ENCODE measurements around the gene ERVK3-1. TPM values are rescaled to one million over a fixed set of nuclear protein-coding genes. Genes with fewer than 3 reads are reported as not detected.

The ERVK3-1 gene
- total and polyA plus RNA-seq, 2 of the 8 experiments (the other 6 are each of a cell fraction or from before 2014, with no cell fraction given) = 29.9 to 31.5 TPM

DNA sequence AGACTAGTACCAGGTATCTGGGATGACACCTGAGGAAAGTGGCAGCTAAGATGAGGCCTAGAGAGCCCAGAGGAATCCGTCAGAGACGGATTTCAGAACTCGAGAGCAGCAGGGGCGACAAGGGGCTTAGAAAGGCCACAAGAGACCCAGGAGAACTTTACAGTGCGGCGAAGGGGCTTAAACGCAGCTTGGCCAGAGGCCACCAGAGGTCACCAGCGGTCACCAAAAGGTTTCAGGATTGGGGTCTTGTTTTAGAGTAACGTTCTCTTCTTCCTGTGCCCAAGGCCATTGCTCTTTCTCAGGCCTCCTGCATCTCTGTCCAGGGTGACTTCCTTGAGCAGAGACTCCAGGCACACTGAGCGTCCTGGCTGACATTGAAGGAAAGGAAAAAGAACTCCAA lies 23.8 kb downstream of the ERVK3-1 start (continued):
- TF ChIP-seq, protein P1, sequence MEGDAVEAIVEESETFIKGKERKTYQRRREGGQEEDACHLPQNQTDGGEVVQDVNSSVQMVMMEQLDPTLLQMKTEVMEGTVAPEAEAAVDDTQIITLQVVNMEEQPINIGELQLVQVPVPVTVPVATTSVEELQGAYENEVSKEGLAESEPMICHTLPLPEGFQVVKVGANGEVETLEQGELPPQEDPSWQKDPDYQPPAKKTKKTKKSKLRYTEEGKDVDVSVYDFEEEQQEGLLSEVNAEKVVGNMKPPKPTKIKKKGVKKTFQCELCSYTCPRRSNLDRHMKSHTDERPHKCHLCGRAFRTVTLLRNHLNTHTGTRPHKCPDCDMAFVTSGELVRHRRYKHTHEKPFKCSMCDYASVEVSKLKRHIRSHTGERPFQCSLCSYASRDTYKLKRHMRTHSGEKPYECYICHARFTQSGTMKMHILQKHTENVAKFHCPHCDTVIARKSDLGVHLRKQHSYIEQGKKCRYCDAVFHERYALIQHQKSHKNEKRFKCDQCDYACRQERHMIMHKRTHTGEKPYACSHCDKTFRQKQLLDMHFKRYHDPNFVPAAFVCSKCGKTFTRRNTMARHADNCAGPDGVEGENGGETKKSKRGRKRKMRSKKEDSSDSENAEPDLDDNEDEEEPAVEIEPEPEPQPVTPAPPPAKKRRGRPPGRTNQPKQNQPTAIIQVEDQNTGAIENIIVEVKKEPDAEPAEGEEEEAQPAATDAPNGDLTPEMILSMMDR (IDR thresholded peaks at IDR 0.05; ENCODE audit: control extremely low read depth in 1 of 3, insufficient read depth in 1 of 3, low read depth in 1 of 3, low read length in 3 of 3) = peak; percentile 73 to 82 (median 77)
- TF ChIP-seq SP1 (IDR thresholded peaks at IDR 0.05; ENCODE audit: low read depth, low read length) (0 out of 2 replicates have a peak, but pooled peaks have one; percentile 26), CEBPB (IDR thresholded peaks at IDR 0.05; ENCODE audit: low read depth, low read length) (no peak), RXRA (IDR thresholded peaks at IDR 0.05; ENCODE audit: insufficient read depth, low read depth, low read length) (no peak), JUND (IDR thresholded peaks at IDR 0.05; ENCODE audit: low read length) (no peak)
